ENCODE data around the gene KRTAP5-6. TPM values are rescaled to one million over a fixed set of nuclear protein-coding genes. Genes with fewer than 3 reads are reported as not detected.

Gene KRTAP5-6
- total RNA-seq, 3 donors from 2014 or later: not detected

DNA sequence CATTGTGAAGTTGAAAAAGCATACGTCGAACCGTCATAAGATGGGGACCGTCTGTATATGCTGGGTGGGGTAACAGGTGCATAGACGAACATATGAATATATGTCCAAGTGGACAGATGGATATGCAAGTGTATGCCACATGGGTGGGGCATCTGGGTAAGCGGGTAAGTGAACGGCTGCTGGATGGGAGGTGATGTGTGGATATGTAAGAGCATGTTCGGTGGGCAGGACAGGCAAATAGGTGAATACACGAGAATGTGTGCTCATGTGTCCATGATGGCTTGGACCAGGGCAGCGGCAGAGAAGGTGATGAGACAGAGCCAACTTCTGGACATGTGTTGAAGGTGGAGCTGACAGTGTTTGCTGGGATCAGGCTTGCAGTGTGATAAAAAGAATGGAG lies 41.4 kb downstream of the KRTAP5-6 start:
- intact Hi-C loops (cut with DNase I, micrococcal nuclease): no loop called here
- TF ChIP-seq, protein P1, sequence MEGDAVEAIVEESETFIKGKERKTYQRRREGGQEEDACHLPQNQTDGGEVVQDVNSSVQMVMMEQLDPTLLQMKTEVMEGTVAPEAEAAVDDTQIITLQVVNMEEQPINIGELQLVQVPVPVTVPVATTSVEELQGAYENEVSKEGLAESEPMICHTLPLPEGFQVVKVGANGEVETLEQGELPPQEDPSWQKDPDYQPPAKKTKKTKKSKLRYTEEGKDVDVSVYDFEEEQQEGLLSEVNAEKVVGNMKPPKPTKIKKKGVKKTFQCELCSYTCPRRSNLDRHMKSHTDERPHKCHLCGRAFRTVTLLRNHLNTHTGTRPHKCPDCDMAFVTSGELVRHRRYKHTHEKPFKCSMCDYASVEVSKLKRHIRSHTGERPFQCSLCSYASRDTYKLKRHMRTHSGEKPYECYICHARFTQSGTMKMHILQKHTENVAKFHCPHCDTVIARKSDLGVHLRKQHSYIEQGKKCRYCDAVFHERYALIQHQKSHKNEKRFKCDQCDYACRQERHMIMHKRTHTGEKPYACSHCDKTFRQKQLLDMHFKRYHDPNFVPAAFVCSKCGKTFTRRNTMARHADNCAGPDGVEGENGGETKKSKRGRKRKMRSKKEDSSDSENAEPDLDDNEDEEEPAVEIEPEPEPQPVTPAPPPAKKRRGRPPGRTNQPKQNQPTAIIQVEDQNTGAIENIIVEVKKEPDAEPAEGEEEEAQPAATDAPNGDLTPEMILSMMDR (IDR thresholded peaks at IDR 0.05): no peak
- Histone ChIP-seq H3K9me3 (peaks cover 13% of the 10 kb centered on the region), H3K4me3 (no peak overlapping the region), H3K4me1 (ENCODE audit: low read depth) (no peaks in the 10 kb centered on the region), H3K36me3 (ENCODE audit: low read depth) (no peaks in the 10 kb centered on the region)
- DNase-seq (no peak), ATAC-seq (no peak)

DNA sequence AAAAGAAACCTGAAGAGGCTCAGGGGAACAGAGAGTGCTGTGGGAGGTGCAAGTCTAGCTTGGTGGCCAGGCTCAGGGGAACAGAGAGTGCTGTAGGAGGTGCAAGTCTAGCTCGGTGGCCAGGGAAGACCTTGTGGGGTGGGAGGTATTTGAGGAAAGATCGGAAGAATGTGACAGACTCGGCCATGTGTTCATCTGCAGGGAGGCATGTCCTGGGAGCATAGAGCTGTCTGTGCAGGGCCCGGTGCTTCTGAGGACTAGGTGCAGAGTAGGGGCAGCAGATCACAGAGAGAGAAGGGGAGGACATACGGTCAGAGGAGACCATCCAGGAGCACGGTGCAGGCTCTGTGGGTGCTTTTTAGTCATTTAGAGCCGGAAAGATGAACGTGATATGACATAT lies 42.6 kb downstream of the KRTAP5-6 start:
- TF ChIP-seq, protein P1 (IDR thresholded peaks at IDR 0.05): no peak
- intact Hi-C loops (cut with DNase I, micrococcal nuclease): no loop called here
- Histone ChIP-seq H3K36me3 (ENCODE audit: low read depth) (no peaks in the 10 kb centered on the region), H3K4me3 (no peak overlapping the region), H3K4me1 (ENCODE audit: low read depth) (no peaks in the 10 kb centered on the region), H3K9me3 (peaks cover 13% of the 10 kb centered on the region)
- ATAC-seq: no peak
- DNase-seq: no peak

DNA sequence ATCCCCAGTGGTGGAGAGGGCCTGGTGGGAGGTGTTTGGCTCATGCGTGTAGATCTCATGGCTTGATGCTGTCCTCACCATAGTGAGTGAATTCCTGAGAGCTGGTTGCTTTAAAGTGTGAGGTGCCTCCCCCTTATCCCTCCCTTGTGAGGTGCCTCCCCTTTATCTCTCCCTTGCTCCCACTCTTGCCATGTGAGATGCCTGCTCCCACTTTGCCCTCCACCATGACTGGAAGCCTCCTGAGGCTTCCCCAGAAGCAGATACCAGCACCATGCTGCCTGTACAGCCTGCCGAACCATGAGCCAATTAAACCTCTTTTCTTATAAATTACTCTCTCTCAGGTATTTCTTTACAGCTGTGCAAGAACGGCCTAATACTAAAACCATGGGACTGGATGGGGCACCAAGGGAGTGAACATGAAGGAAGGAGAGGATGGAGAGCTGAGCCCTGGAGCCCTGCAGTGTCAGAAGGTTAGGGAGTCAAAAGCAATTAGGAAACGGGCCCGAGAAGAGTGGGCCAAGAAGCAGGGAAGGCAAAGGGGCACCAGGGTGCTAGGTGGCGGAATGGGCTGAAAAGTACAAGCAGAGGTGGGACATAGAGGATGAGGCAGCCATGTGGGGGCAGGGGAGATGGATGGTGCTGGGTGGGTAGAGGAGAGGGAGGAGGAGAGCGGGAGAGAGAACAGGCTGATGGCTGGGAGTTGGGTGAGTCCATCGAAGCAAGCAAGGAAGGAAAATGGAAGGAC lies 44.0 kb downstream of the KRTAP5-6 start:
- DNase-seq: no peak
- Histone ChIP-seq H3K9me3 (peaks cover 13% of the 10 kb centered on the region), H3K36me3 (ENCODE audit: low read depth) (no peaks in the 10 kb centered on the region), H3K4me1 (ENCODE audit: low read depth) (no peaks in the 10 kb centered on the region), H3K4me3 (no peak overlapping the region)
- intact Hi-C loops (cut with DNase I, micrococcal nuclease): no loop called here
- TF ChIP-seq, protein P1 (IDR thresholded peaks at IDR 0.05): no peak
- ATAC-seq: no peak

DNA sequence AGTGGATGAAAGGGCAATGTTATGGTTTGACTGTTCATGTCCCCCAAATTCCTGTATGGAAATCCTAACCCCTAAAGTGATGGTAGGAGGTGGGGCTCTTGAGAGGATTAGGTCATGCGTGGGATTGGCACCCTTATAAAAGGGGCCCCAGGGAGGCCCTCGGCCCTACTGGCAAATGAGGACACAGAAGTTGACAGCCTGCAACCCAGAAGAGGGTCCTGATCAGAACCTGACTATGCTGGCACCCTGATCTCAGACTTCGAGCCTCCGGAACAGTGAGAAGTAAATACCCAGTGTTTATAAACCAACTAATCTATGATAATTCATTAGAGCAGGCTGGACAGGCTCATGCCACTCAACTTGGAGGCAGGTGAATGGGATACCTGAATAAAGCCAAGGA lies 44.7 kb downstream of the KRTAP5-6 start:
- Histone ChIP-seq H3K4me3 (no peak overlapping the region), H3K36me3 (ENCODE audit: low read depth) (no peaks in the 10 kb centered on the region), H3K9me3 (peaks cover 7% of the 10 kb centered on the region), H3K4me1 (ENCODE audit: low read depth) (no peaks in the 10 kb centered on the region)
- intact Hi-C loops (cut with DNase I, micrococcal nuclease): no loop called here
- ATAC-seq (no peak), DNase-seq (no peak)
- TF ChIP-seq, protein P1 (IDR thresholded peaks at IDR 0.05): no peak

DNA sequence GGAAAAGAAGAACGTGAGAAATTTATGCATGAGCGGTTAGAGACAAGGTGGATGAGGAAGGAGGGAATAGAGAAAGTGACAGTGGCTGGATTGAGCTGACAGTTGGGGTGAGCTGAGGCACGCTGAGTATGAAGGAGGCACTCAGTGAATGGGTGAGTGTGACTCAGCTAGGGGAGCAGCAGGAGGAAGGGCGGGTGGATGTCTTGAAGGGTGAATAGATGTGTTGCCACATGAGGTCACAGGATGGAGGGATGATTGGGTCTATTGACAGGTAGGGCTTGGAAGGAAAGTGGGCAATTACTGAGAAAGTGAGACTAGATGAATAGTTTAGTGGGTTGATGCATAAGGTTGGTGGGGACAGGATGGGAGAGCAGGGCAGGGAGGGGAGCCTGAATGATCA lies 45.4 kb downstream of the KRTAP5-6 start:
- intact Hi-C loops (cut with DNase I, micrococcal nuclease): no loop called here
- no peaks in the 10 kb centered on the region for H3K4me1 ChIP-seq (ENCODE audit: low read depth)
- no peaks in the 10 kb centered on the region for H3K36me3 ChIP-seq (ENCODE audit: low read depth)
- H3K4me3 ChIP-seq: no peak overlapping the region
- peaks cover under 1% of the 10 kb centered on the region for H3K9me3 ChIP-seq
- TF ChIP-seq, protein P1 (IDR thresholded peaks at IDR 0.05): no peak
- no peak for DNase-seq
- no peak for ATAC-seq

Measured in mucosa of descending colon (tissue), 3 donors.